GM21576 (cell line): ENCODE measurements around the gene SAMD4A.

Experiments
- ATAC-seq: cut with Tn5 transposase; IDR thresholded peaks from one replicate; pipeline ENCODE4 v1.9.1; 2021; ENCODE audit warnings: mild to moderate bottlenecking, moderate library complexity; ENCODE audit not compliant: unreplicated experiment

SAMD4A gene

GRCh38 chr14:54675236-54676128 lies 108.6 kb downstream of the SAMD4A start:
- no peak for ATAC-seq

- ATAC-seq, result no peak
Observed at GRCh38 chr14:54676812-54677708, 110.1 kb downstream of the SAMD4A start.

GRCh38 chr14:54680651-54681050 lies 113.7 kb downstream of the SAMD4A start:
- ATAC-seq, result no peak

- ATAC-seq, result no peak
Observed at GRCh38 chr14:54681811-54682261, 114.9 kb downstream of the SAMD4A start.

- no peak for ATAC-seq
Observed at GRCh38 chr14:54682578-54682977, 115.7 kb downstream of the SAMD4A start.

- no peak for ATAC-seq
Observed at GRCh38 chr14:54683882-54684794, 117.2 kb downstream of the SAMD4A start.

GRCh38 chr14:54685286-54685845 lies 118.4 kb downstream of the SAMD4A start:
- no peak for ATAC-seq

- no peak for ATAC-seq
Observed at GRCh38 chr14:54686219-54686870, 119.4 kb downstream of the SAMD4A start.

- ATAC-seq, result no peak
Observed at GRCh38 chr14:54686871-54687749, 120.2 kb downstream of the SAMD4A start.

- ATAC-seq, result no peak
Observed at GRCh38 chr14:54687750-54688119, 120.8 kb downstream of the SAMD4A start.

- no peak for ATAC-seq
Observed at GRCh38 chr14:54688229-54688628, 121.3 kb downstream of the SAMD4A start.

- ATAC-seq, result no peak
Observed at GRCh38 chr14:54689928-54690327, 123.0 kb downstream of the SAMD4A start.

GRCh38 chr14:54690887-54691286 lies 124.0 kb downstream of the SAMD4A start:
- no peak for ATAC-seq

- no peak for ATAC-seq
Observed at GRCh38 chr14:54691525-54692283, 124.8 kb downstream of the SAMD4A start.

GRCh38 chr14:54692284-54692772 lies 125.4 kb downstream of the SAMD4A start:
- no peak for ATAC-seq

- no peak for ATAC-seq
Observed at GRCh38 chr14:54693761-54694160, 126.8 kb downstream of the SAMD4A start.

- ATAC-seq, result no peak
Observed at GRCh38 chr14:54695196-54695595, 128.3 kb downstream of the SAMD4A start.

GRCh38 chr14:54697001-54697400 lies 130.1 kb downstream of the SAMD4A start:
- ATAC-seq, result no peak
